Measurements from ENCODE around the gene FEZF1.

GRCh38 chr7:122299624-122300210 is 4.8 kb downstream of the FEZF1 start:
- no peak for TF ChIP-seq POLR2A (IDR thresholded peaks at IDR 0.05; ENCODE audit: low read depth, low read length)
- TF ChIP-seq POLR2AphosphoS5 (IDR thresholded peaks at IDR 0.05; ENCODE audit: low read depth, low read length): no peak
- TF ChIP-seq TAF1 (IDR thresholded peaks at IDR 0.05; ENCODE audit: borderline replicate concordance, low read depth, low read length): no peak

Data from GM12892 (cell line).